GM06990 (cell line): ENCODE data around the gene BRAF.

ENCODE experiments used
- DNase-seq: peaks from one replicate; pipeline ENCODE4 v3.0.0-alpha.2; 2011; ENCODE audit not compliant: insufficient read length; ENCODE audit errors: extremely low read depth
- H3K27me3 ChIP-seq: replicated peaks from 2 replicates; pipeline ENCODE4 v1.6.0; 2011; ENCODE audit warnings: low read length; ENCODE audit not compliant: control insufficient read depth, insufficient read depth
- H3K36me3 ChIP-seq: 2 replicates; pipeline ENCODE4 v1.5.1; 2011; ENCODE audit warnings: low read length; ENCODE audit not compliant: control insufficient read depth, insufficient read depth
- H3K4me3 ChIP-seq: replicated peaks from 2 replicates; pipeline ENCODE4 v1.5.1; 2011; ENCODE audit warnings: low read depth, mild to moderate bottlenecking, control low read depth, low read length
- CTCF ChIP-seq: IDR thresholded peaks from 2 replicates; pipeline ENCODE4 v1.5.1; 2011; ENCODE audit warnings: low read length, control low read depth, mild to moderate bottlenecking, inconsistent platforms; ENCODE audit not compliant: insufficient read depth, poor library complexity, severe bottlenecking

The BRAF gene

GRCh38 chr7:140869430-140869829, 55.3 kb downstream of the BRAF start:
- TF ChIP-seq CTCF, result no peak
- Histone ChIP-seq H3K27me3 (no peaks in the 10 kb centered on the region), H3K4me3 (no peak overlapping the region), H3K36me3 (no peaks in the 10 kb centered on the region)
- DNase-seq, result no peak

- H3K27me3 ChIP-seq, result no peaks in the 10 kb centered on the region
- DNase-seq, result no peak
- TF ChIP-seq CTCF, result no peak
- no peaks in the 10 kb centered on the region for H3K36me3 ChIP-seq
- no peak overlapping the region for H3K4me3 ChIP-seq
Measured at GRCh38 chr7:140867467-140868462, 57.0 kb downstream of the BRAF start.

GRCh38 chr7:140866926-140867325, 57.8 kb downstream of the BRAF start:
- no peak for DNase-seq
- Histone ChIP-seq H3K27me3 (no peaks in the 10 kb centered on the region), H3K36me3 (no peaks in the 10 kb centered on the region), H3K4me3 (no peak overlapping the region)
- TF ChIP-seq CTCF, result no peak

GRCh38 chr7:140864732-140865131, 60.0 kb downstream of the BRAF start:
- no peak for DNase-seq
- Histone ChIP-seq H3K27me3 (no peaks in the 10 kb centered on the region), H3K36me3 (no peaks in the 10 kb centered on the region), H3K4me3 (no peak overlapping the region)
- TF ChIP-seq CTCF, result no peak

- TF ChIP-seq CTCF, result no peak
Measured at GRCh38 chr7:140863867-140864266, 60.9 kb downstream of the BRAF start.

More at GRCh38 chr7:140863867-140864266, 60.9 kb downstream of the BRAF start:
- Histone ChIP-seq H3K27me3 (no peaks in the 10 kb centered on the region), H3K4me3 (no peak overlapping the region), H3K36me3 (no peaks in the 10 kb centered on the region)
- DNase-seq, result no peak
